HFFc6 (cell line): Measurements from ENCODE around the gene C10orf71. TPM values are rescaled to one million over a fixed set of nuclear protein-coding genes. Genes with fewer than 3 reads are reported as not detected.

Experiments used
- DNase-seq: peaks from one replicate; pipeline ENCODE4 v3.0.0-alpha.2; 2018
- H3K27ac Mint-ChIP-seq: 2 replicates; pipeline ENCODE4 v1.8.0; 2020; ENCODE audit warnings: mild to moderate bottlenecking, mixed read lengths
- H3K27me3 Mint-ChIP-seq: 2 replicates; pipeline ENCODE4 v1.8.0; 2021; ENCODE audit warnings: mild to moderate bottlenecking, moderate library complexity, mixed read lengths; ENCODE audit not compliant: insufficient read depth
- H3K36me3 Mint-ChIP-seq: 2 replicates; pipeline ENCODE4 v1.8.0; 2021; ENCODE audit warnings: low read depth, mixed read lengths
- H3K4me1 Mint-ChIP-seq: 2 replicates; pipeline ENCODE4 v1.8.0; 2020; ENCODE audit warnings: low read depth, mixed read lengths
- H3K4me3 Mint-ChIP-seq: 2 replicates; pipeline ENCODE4 v1.8.0; 2020; ENCODE audit warnings: mild to moderate bottlenecking, moderate library complexity, mixed read lengths
- H3K9me3 Mint-ChIP-seq: 2 replicates; pipeline ENCODE4 v1.8.0; 2020; ENCODE audit warnings: mild to moderate bottlenecking, mixed read lengths
- CTCF ChIP-seq: fragments of 200-600 bp; sonication (generic); IDR thresholded peaks from 2 replicates; pipeline ENCODE4 v1.5.0; 2021; ENCODE audit warnings: antibody characterized with exemption, mild to moderate bottlenecking
- total RNA-seq, 6 experiments: library from RNA; stranded (reverse); fragmentation: NEBNext Ultra II Directional; extraction: Animal tissue kit (Norgen Biotek cat#: 25700); gene quantifications; 2 replicates in 1 of 6; 3 replicates in 5 of 6; pipeline ENCODE4 v1.2.3, GENCODE V29; 2021

Gene C10orf71
- total RNA-seq, 6 experiments from 2014 or later = not detected

DNA sequence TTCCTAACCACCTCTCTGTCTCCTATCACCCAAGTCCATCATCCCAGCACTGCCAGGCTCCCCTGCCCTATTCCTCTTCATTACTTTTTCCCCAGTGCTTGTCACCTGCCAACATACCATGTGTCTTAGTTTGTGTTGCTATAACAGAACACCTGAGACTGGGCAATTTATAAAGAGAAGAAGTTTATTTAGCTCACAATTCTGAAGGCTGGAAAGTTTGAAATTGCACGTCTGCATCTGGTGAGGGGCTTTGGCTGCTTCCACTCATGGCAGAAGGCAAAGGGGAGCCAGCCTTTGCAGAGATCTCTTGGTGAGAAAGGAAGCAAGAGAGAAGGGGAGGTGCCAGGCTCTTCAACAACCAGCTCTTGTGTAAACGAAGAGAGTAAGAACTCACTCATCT is 49.6 kb downstream of the C10orf71 start:
- no peak for DNase-seq
- no peaks in the 10 kb centered on the region for H3K4me1 Mint-ChIP-seq
- no peak overlapping the region for H3K4me3 Mint-ChIP-seq
- no peaks in the 10 kb centered on the region; the same call in 1 of the 2 replicates for H3K9me3 Mint-ChIP-seq
- no peak for TF ChIP-seq CTCF
- H3K27me3 Mint-ChIP-seq = peaks cover 14% of the 10 kb centered on the region
- H3K36me3 Mint-ChIP-seq = no peaks in the 10 kb centered on the region
- no peak overlapping the region for H3K27ac Mint-ChIP-seq

- TF ChIP-seq CTCF = no peak
- no peak for DNase-seq
- Mint-ChIP-seq H3K4me1 (no peaks in the 10 kb centered on the region), H3K27me3 (peaks cover 14% of the 10 kb centered on the region), H3K9me3 (no peaks in the 10 kb centered on the region; the same call in 1 of the 2 replicates), H3K27ac (no peak overlapping the region), H3K4me3 (no peak overlapping the region), H3K36me3 (no peaks in the 10 kb centered on the region)
Measured at GRCh38 chr10:49349390-49349789, 50.4 kb downstream of the C10orf71 start.

GRCh38 chr10:49350138-49350537 is 51.2 kb downstream of the C10orf71 start:
- Mint-ChIP-seq H3K27ac (no peak overlapping the region), H3K27me3 (peaks cover 16% of the 10 kb centered on the region), H3K4me1 (no peaks in the 10 kb centered on the region), H3K9me3 (no peaks in the 10 kb centered on the region; the same call in 1 of the 2 replicates), H3K36me3 (no peaks in the 10 kb centered on the region), H3K4me3 (no peak overlapping the region)
- no peak for TF ChIP-seq CTCF
- no peak for DNase-seq

GRCh38 chr10:49350846-49351532 is 52.0 kb downstream of the C10orf71 start:
- no peak for TF ChIP-seq CTCF
- no peak overlapping the region for H3K4me3 Mint-ChIP-seq
- peaks cover 19% of the 10 kb centered on the region for H3K27me3 Mint-ChIP-seq
- no peak overlapping the region for H3K27ac Mint-ChIP-seq
- DNase-seq = no peak
- H3K36me3 Mint-ChIP-seq = no peaks in the 10 kb centered on the region
- H3K9me3 Mint-ChIP-seq = no peaks in the 10 kb centered on the region; the same call in 1 of the 2 replicates
- no peaks in the 10 kb centered on the region for H3K4me1 Mint-ChIP-seq

DNA sequence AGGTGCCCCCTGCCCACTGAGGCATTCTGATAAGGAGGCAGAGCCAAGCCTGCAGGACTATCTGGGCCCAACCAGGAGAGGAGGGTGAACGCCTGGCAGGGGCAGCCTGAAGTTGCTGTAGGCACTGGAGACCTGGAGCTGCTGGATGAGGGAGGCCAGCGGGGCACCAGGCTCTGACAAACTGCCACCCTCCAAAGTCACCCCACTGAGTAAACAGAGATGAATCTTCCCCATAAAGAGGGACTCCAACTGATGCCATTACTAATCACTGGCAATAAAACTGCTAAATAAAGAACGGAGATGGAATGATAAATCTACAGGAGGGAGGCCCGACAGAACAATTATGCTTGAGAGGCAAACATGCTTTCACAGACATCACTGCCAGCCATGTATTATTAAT is 52.7 kb downstream of the C10orf71 start:
- no peaks in the 10 kb centered on the region; the same call in 1 of the 2 replicates for H3K9me3 Mint-ChIP-seq
- no peak overlapping the region for H3K4me3 Mint-ChIP-seq
- H3K4me1 Mint-ChIP-seq = no peaks in the 10 kb centered on the region
- peaks cover 19% of the 10 kb centered on the region for H3K27me3 Mint-ChIP-seq
- no peaks in the 10 kb centered on the region for H3K36me3 Mint-ChIP-seq
- no peak overlapping the region for H3K27ac Mint-ChIP-seq
- no peak for TF ChIP-seq CTCF
- DNase-seq = no peak
